HG03378 (cell line): ENCODE measurements around the gene ZNF419.
A peak's percentile ranks its signal among the peaks of the same experiment; 100 is the strongest.

Experiments used
- ATAC-seq: cut with Tn5 transposase; IDR thresholded peaks from one replicate; pipeline ENCODE4 v1.9.1; 2021; ENCODE audit warnings: mild to moderate bottlenecking, moderate library complexity; ENCODE audit not compliant: unreplicated experiment

ZNF419 gene

GRCh38 chr19:57527136-57527881 is 39.8 kb downstream of the ZNF419 start, which contains the start of gene ZNF549:
TSS of gene ZNF549 (plus strand) at chr19:57527356. CDS start at chr19:57527574, 218 bp downstream.
- peak; percentile 92 for ATAC-seq

DNA sequence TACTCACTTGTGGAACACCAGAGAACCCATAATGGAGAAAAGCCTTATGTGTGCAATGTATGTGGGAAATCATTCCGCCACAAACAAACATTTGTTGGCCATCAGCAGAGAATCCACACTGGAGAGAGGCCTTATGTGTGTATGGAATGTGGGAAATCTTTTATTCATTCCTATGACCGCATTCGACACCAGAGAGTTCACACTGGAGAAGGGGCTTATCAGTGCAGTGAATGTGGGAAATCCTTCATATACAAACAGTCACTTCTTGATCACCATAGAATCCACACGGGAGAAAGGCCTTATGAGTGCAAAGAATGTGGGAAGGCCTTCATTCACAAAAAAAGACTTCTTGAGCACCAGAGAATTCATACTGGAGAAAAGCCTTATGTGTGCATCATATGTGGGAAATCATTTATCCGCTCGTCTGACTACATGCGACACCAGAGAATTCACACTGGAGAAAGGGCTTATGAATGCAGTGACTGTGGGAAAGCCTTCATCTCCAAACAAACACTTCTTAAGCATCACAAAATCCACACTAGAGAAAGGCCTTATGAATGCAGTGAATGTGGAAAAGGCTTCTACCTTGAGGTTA is 50.5 kb downstream of the ZNF419 start:
- no peak for ATAC-seq
